SK-N-DZ (cell line): ENCODE data around the gene GNB1.

Source experiments
- DNase-seq: peaks from one replicate; pipeline ENCODE4 v3.0.0-alpha.2; 2015; ENCODE audit warnings: low spot score

Gene GNB1

GRCh38 chr1:1922956-1923833 lies 32.3 kb upstream of the GNB1 start:
- DNase-seq, result no peak

GRCh38 chr1:1922702-1922955 lies 31.7 kb upstream of the GNB1 start:
- no peak for DNase-seq

- no peak for DNase-seq
Measured at GRCh38 chr1:1921901-1922701, 31.2 kb upstream of the GNB1 start.

GRCh38 chr1:1921459-1921862 lies 30.6 kb upstream of the GNB1 start:
- DNase-seq, result no peak

GRCh38 chr1:1920608-1921458 lies 29.9 kb upstream of the GNB1 start:
- DNase-seq, result no peak

GRCh38 chr1:1920057-1920607 lies 29.2 kb upstream of the GNB1 start:
- no peak for DNase-seq

- peak; percentile 94 for DNase-seq
Measured at GRCh38 chr1:1919304-1920056, 28.6 kb upstream of the GNB1 start.

- no peak for DNase-seq
Measured at GRCh38 chr1:1918901-1919303, 28.0 kb upstream of the GNB1 start, which contains the start of gene TMEM52. Gene TMEM52 (minus strand): TSS chr1:1919279. CDS start chr1:1919265, 14 bp downstream.

GRCh38 chr1:1917995-1918900 lies 27.4 kb upstream of the GNB1 start:
- no peak for DNase-seq

GRCh38 chr1:1917304-1917976 lies 26.6 kb upstream of the GNB1 start:
- DNase-seq, result no peak

- no peak for DNase-seq
Measured at GRCh38 chr1:1916851-1917251, 26.0 kb upstream of the GNB1 start.

GRCh38 chr1:1915911-1916840 lies 25.3 kb upstream of the GNB1 start:
- DNase-seq, result no peak

GRCh38 chr1:1914971-1915692 lies 24.2 kb upstream of the GNB1 start, which contains the start of gene CALML6:
Gene CALML6 (plus strand): TSS chr1:1915260. CDS start chr1:1915281, 21 bp downstream.
- no peak for DNase-seq

GRCh38 chr1:1914101-1914970 lies 23.4 kb upstream of the GNB1 start:
- DNase-seq, result no peak

GRCh38 chr1:1911350-1912041 lies 20.6 kb upstream of the GNB1 start:
- no peak for DNase-seq
